Measurements from ENCODE around the gene TMEM107. TPM values are rescaled to one million over a fixed set of nuclear protein-coding genes. Genes with fewer than 3 reads are reported as not detected.

The TMEM107 gene
- total RNA-seq (2021; ENCODE audit: unreplicated experiment) (30.1 TPM), Bru-seq, nascent RNA (percentile 90 among the genes with signal in this experiment), BruChase-seq, experiment 1, labeled RNA remaining after a 6-hour chase (percentile 82 among the genes with signal in this experiment), BruChase-seq, experiment 2, labeled RNA remaining after a 2-hour chase (percentile 81 among the genes with signal in this experiment)
- 30.8 and 40.9 TPM in 2 replicates for polyA plus RNA-seq (2012)
- long read RNA-seq, transcript TMEM107-205 (2 exons, 1,210 nt), result minor isoform, 5 of 33 reads
- long read RNA-seq, transcript TMEM107-204 (5 exons, 747 nt), result major isoform, 14 of 33 reads
- long read RNA-seq, partial matches to known transcripts, result 0 of 33 reads
- long read RNA-seq, other reads (novel, unspliced or antisense), result 8 of 33 reads

DNA sequence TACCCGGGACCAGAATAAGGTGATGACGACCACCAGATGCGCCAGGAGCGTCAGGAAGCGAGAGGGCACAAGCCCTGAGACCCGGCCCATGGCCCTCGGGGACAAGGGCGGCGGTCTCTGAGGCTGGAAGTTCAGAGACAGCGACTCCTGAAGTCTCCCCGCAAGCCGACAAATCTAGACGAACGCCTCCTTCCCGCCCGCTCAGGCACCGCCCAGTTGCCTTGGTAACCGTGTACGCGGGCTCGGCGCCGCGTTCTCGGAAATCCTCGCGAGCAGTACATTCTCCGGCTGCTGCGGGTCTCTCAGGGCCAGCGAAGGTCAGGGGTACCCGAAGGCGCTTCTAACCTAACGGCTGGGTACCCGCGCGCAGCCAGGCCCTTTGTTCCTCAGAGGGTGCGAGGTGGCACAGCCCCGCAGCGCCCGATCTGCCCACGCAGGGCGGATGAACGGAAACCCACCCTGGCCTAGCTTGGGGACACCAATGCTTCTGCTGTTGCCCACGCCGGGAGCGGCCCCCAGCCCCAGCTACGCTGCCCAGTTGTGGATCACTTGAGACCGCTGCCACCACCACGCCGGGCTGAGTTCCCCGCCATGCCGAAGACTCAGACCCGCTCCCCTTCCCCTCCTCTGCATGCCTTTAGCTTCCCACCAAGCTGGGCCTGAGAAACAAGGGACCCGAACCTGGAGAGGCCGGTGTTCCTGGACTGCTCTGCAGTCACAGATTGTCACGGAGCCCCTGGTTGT is at the start of gene TMEM107:
TMEM107 (minus strand) TSS at position 184 of the 744 bp plus-strand sequence; CDS start at position 90, 94 bp downstream.
- Histone ChIP-seq H3K9me3 (ENCODE audit: control insufficient read depth in 1 of 2, insufficient read depth in 1 of 2, low read depth in 1 of 2, low read length in 2 of 2) (no peaks in the 10 kb centered on the region), H2AFZ (ENCODE audit: low read depth, low read length, poor library complexity, severe bottlenecking) (no peak within 1 kb of the TSS), H3K9me2 (ENCODE audit: insufficient read depth) (no peaks in the 10 kb centered on the region), H3K4me3 (replicated peaks in 1 of 2; ENCODE audit: low read depth in 1 of 2, low read length in 2 of 2) (peak within 1 kb of the TSS; percentile 84 to 86), H3K4me1 (ENCODE audit: control insufficient read depth in 1 of 2, insufficient read depth in 2 of 2, low read length in 2 of 2) (peaks cover 22 to 46% of the 10 kb centered on the region in 2 experiments), H3K4me2 (ENCODE audit: low read length) (peak within 1 kb of the TSS; percentile 99), H3K9ac (ENCODE audit: low read length) (peak within 1 kb of the TSS; percentile 93), H3K27ac (ENCODE audit: low read depth, low read length) (peak within 1 kb of the TSS; percentile 76), H3K27me3 (ENCODE audit: insufficient read depth, low read length) (no peaks in the 10 kb centered on the region), H4K20me1 (ENCODE audit: insufficient read depth) (no peaks in the 10 kb centered on the region), H3K79me2 (ENCODE audit: insufficient read depth, low read length) (peaks cover 6% of the 10 kb centered on the region; the same call in 1 of the 2 replicates), H3K36me3 (ENCODE audit: control insufficient read depth in 1 of 2, insufficient read depth in 2 of 2, low read length in 2 of 2) (no peaks in the 10 kb centered on the region)
- ATAC-seq, result peak; percentile 69
- intact Hi-C loops (cut with micrococcal nuclease), result no loop called here
- POLR2A ChIA-PET, result interaction anchor here (0.6 kb wide), 1 partner anchor 9 kb away, joined by 3 read pairs; no protein-coding TSS in a partner anchor
- CTCF ChIA-PET, result no interaction called here
- TSS peak; percentile 73 for BruUV-seq (replicated peaks)
- TF ChIP-seq ZFX (IDR thresholded peaks at IDR 0.05) (peak; percentile 82; the same call in 1 of the 2 replicates), RAD21 (IDR thresholded peaks at IDR 0.05; ENCODE audit: low read depth) (no peak), TCF7L2 (IDR thresholded peaks at IDR 0.05; ENCODE audit: borderline replicate concordance, extremely low read depth, insufficient read depth, insufficient read length) (peak; percentile 78), EGR1 (IDR thresholded peaks at IDR 0.05; ENCODE audit: low read depth) (no peak), POLR2A (IDR thresholded peaks at IDR 0.05; ENCODE audit: borderline replicate concordance, extremely low read depth, insufficient read depth, insufficient read length) (peak; percentile 48), POLR2AphosphoS5 (IDR thresholded peaks at IDR 0.05; ENCODE audit: low read depth, low read length) (peak; percentile 72), ELF1 (IDR thresholded peaks at IDR 0.05; ENCODE audit: borderline replicate concordance, low read depth) (no peak), SP1 (IDR thresholded peaks at IDR 0.05; ENCODE audit: low read depth) (no peak), ZNF274 (IDR thresholded peaks at IDR 0.05; ENCODE audit: low read depth, low read length) (no peak), YY1 (IDR thresholded peaks at IDR 0.05; ENCODE audit: extremely low read depth, insufficient replicate concordance, low read depth, low read length) (no peak)
- TF ChIP-seq, protein P1, sequence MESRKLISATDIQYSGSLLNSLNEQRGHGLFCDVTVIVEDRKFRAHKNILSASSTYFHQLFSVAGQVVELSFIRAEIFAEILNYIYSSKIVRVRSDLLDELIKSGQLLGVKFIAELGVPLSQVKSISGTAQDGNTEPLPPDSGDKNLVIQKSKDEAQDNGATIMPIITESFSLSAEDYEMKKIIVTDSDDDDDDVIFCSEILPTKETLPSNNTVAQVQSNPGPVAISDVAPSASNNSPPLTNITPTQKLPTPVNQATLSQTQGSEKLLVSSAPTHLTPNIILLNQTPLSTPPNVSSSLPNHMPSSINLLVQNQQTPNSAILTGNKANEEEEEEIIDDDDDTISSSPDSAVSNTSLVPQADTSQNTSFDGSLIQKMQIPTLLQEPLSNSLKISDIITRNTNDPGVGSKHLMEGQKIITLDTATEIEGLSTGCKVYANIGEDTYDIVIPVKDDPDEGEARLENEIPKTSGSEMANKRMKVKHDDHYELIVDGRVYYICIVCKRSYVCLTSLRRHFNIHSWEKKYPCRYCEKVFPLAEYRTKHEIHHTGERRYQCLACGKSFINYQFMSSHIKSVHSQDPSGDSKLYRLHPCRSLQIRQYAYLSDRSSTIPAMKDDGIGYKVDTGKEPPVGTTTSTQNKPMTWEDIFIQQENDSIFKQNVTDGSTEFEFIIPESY (IDR thresholded peaks at IDR 0.05; ENCODE audit: extremely low read depth, insufficient replicate concordance, low read length), result peak; percentile 93
- TF ChIP-seq, protein P2, sequence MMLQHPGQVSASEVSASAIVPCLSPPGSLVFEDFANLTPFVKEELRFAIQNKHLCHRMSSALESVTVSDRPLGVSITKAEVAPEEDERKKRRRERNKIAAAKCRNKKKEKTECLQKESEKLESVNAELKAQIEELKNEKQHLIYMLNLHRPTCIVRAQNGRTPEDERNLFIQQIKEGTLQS (IDR thresholded peaks at IDR 0.05), result no peak
- peak; percentile 74 for DNase-seq (ENCODE audit: low read depth, low spot score)
- RAD21 ChIA-PET (ENCODE audit: low non-redundant PET in 1 of 2, low total read pairs in 2 of 2, uncharacterized antibody in 2 of 2, unreplicated experiment in 2 of 2), result no interaction called here
